GM10266 (cell line): ENCODE data around the gene PPP1R9B.

ENCODE experiments used
- DNase-seq: peaks from one replicate; pipeline ENCODE4 v3.0.0; 2012; ENCODE audit errors: extremely low spot score
- TF ChIP-seq, protein P1 (sequence below): IDR thresholded peaks from 2 replicates; pipeline ENCODE4 v1.5.1; 2012; ENCODE audit warnings: mild to moderate bottlenecking, low read depth; ENCODE audit not compliant: control insufficient read depth, insufficient read depth; ENCODE audit errors: missing control alignments

The PPP1R9B gene

DNA sequence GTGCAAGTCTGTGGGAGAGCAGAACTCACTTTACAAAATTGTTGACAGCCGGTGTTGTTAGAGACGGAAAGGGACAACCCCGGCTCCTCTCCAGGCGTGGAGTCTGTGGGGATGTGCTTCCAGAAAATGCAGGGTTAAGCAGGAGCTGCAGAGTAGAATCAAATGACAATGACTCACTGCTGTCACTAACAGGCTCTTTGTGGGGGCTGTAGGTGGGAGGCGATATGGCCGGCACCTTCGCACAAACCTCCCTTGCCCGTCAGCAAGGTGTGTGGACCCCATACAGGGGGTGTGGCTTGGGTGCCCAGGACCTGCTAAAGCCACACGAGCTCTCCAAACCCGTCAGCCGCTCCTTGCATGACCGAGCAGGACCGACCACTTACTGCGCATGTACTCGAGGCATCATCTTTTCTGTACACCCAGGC is 49.5 kb downstream of the PPP1R9B start:
- DNase-seq: no peak
- TF ChIP-seq, protein P1, sequence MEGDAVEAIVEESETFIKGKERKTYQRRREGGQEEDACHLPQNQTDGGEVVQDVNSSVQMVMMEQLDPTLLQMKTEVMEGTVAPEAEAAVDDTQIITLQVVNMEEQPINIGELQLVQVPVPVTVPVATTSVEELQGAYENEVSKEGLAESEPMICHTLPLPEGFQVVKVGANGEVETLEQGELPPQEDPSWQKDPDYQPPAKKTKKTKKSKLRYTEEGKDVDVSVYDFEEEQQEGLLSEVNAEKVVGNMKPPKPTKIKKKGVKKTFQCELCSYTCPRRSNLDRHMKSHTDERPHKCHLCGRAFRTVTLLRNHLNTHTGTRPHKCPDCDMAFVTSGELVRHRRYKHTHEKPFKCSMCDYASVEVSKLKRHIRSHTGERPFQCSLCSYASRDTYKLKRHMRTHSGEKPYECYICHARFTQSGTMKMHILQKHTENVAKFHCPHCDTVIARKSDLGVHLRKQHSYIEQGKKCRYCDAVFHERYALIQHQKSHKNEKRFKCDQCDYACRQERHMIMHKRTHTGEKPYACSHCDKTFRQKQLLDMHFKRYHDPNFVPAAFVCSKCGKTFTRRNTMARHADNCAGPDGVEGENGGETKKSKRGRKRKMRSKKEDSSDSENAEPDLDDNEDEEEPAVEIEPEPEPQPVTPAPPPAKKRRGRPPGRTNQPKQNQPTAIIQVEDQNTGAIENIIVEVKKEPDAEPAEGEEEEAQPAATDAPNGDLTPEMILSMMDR: no peak

DNA sequence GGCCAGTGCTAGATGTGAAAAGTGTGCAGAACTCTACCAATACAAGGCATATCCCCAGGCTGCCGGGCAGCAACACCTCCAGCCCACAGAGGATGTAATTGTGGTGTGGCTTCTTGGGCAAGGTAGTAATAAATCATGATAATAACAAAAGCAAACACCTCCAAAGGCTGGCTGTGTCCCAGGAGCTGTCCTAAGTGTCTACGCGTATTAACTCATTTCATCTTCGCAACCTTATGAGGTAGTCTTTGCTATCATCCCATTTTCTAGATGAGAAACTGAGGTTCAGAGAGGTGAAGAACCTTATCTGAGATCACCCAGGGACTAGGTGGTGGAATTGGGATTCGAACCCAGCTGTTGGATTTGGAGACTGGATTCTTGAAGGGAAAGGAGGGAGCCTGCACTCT is 50.0 kb downstream of the PPP1R9B start:
- no peak for DNase-seq
- TF ChIP-seq, protein P1: no peak

DNA sequence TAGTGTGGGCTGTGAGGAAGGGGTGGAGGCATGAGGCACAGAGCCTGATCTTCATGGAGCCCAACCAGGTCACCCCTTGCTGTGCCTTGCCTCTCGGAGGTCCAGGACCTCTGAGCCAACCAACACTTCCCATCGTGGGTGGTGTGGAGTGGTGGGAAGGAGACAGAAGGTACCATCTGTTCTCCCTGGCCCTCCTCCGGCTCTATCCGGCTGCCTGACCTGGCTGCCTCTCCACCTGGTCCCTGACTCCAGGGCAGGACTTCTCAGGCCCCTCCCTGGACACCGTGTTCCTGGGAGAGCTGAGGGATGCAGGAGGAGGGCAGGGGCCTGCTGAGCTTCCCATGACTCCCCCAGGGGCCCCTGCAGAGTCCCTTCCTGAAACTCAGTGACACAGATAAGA is 51.5 kb downstream of the PPP1R9B start:
- TF ChIP-seq, protein P1: no peak

DNA sequence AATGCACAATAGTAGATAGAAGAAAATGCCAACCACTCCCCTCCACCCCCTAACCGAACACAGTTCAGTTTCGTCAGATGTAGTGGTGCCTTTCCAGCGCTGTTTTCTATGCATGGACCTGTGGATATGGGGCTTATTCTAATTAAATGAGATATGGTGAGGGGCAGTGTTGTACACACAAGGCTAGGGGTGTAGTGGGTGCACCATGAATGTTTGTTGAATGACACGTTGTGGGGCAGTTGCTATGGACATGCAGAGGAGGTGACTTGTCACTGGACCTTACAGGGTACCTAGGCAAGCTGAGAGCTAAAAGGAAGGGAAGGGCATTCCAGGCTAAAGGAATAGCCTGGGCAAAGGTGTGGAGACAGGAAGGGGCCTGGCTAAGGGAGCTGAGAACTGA is 51.9 kb downstream of the PPP1R9B start:
- TF ChIP-seq, protein P1: no peak
- DNase-seq: no peak

More for the DNA sequence above, 51.5 kb downstream of the PPP1R9B start:
- DNase-seq: no peak

DNA sequence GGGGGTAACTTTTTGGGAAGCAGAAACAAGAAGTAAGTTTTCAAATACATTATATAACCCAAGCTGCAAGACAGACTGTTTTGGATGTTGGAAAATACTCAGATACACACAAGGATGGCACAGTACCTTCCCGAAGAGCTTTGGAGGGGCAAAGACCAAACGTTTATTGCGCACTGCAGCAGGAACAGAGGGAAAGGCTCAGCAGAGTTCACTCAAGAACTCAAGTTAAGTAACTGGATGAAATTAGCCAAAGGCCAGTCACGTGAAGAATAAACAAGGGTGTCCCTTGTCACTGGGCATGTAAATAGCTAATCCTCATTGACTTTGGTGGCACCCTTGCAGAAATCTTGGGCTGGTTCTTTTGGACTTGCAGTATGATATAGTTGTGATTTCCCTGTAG is 52.6 kb downstream of the PPP1R9B start:
- no peak for DNase-seq
- TF ChIP-seq, protein P1: no peak

DNA sequence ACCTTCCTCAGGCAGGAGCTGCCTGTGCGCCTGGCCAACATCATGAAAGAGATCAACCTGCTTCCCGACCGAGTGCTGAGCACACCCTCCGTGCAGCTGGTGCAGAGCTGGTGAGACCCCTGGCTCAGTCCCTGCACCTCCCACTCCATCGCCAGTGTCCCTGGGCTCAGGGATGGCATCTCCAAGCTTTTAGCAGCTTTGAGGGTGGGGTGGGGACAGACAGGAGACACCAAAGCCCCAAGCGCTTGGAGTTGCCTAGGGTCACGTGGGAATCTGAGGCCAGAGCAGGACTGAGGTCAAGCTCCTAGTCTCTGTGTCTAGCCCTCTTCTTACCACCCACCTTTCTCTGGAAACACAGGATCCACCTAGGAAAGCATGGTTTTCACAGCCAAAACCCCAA is 53.0 kb downstream of the PPP1R9B start:
- DNase-seq: no peak
- TF ChIP-seq, protein P1: no peak

DNA sequence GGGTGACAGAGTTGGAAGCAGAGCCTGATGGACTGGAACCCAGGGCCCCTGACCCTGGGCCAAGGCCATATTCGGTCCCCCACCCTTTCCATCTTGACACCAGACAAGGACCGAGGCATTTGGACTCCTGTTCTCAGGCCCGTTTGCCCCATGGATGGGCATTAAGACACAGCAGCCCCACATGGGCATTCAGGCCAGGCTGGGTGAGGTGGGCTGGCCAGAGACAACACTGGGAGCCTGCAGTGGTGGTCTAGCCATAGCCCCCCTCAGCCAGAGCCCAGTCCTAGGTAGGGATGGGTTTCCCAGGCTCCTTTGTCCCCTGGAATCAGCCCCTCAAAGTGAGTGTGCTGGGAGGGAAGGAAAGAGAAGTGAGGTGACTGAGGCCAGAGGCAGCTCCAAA is 53.7 kb downstream of the PPP1R9B start:
- TF ChIP-seq, protein P1: no peak
- no peak for DNase-seq
